GM10248 (cell line): ENCODE measurements around the gene KISS1R.

Source experiments
- CTCF ChIA-PET: fragments of 300-600 bp; sonication (Branson Sonifier 250); formaldehyde crosslinking; extraction: SDS; loops from one replicate; lab custom pipeline; 2021; ENCODE audit warnings: antibody characterized with exemption; lab: Yijun Ruan, JAX
- POLR2A ChIA-PET: fragments of 350-650 bp; sonication (Branson Sonifier 250); formaldehyde crosslinking; extraction: SDS; loops from one replicate; lab custom pipeline; 2020; ENCODE audit warnings: antibody characterized with exemption; lab: Yijun Ruan, JAX
- DNase-seq: peaks from one replicate; pipeline ENCODE4 v3.0.0; 2012; ENCODE audit errors: extremely low spot score
- TF ChIP-seq, protein P1 (sequence below): IDR thresholded peaks from 2 replicates; pipeline ENCODE4 v1.5.1; 2012; ENCODE audit warnings: mild to moderate bottlenecking, low read depth; ENCODE audit errors: extremely low read depth, missing control alignments, control extremely low read depth

The KISS1R gene

DNA sequence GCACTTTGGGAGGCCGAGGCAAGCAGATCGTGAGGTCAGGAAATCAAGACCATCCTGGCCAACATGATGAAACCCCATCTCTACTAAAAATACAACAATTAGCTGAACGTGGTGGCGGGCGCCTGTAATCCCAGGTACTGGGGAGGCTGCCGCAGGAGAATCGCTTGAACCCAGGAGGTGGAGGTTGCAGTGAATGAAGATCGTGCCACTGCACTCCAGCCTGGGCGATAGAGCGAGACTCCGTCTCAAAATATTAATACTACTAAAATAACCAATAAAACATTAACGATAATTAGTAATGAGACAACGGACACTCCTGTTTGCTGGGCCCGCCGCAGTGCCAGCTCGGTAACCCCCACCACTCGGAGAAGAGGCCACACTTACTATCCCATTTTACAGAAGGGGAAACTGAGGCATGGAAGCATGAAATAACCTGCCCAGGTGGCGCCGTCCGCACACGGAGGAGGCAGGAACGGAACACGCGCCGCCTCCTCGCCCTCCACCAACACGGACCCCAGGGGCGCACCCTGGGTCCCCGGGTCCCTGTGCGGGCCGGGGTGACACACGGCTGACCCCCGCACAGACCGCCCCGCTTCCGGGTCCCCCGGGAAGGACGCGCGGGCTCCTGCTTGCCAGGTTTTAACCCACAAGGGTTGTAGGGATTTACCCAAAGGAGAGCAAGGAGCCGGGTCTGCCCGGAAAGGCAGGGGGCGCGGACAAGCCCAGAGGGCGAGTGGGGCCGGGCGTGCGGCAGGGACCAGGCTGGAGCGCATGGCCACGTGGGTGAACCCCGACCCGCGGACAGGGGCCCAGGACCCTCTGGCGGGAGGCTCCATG lies 5.7 kb upstream of the KISS1R start:
- ChIA-PET POLR2A (no interaction called here), CTCF (no interaction called here)
- DNase-seq = no peak
- TF ChIP-seq, protein P1, sequence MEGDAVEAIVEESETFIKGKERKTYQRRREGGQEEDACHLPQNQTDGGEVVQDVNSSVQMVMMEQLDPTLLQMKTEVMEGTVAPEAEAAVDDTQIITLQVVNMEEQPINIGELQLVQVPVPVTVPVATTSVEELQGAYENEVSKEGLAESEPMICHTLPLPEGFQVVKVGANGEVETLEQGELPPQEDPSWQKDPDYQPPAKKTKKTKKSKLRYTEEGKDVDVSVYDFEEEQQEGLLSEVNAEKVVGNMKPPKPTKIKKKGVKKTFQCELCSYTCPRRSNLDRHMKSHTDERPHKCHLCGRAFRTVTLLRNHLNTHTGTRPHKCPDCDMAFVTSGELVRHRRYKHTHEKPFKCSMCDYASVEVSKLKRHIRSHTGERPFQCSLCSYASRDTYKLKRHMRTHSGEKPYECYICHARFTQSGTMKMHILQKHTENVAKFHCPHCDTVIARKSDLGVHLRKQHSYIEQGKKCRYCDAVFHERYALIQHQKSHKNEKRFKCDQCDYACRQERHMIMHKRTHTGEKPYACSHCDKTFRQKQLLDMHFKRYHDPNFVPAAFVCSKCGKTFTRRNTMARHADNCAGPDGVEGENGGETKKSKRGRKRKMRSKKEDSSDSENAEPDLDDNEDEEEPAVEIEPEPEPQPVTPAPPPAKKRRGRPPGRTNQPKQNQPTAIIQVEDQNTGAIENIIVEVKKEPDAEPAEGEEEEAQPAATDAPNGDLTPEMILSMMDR = no peak

DNA sequence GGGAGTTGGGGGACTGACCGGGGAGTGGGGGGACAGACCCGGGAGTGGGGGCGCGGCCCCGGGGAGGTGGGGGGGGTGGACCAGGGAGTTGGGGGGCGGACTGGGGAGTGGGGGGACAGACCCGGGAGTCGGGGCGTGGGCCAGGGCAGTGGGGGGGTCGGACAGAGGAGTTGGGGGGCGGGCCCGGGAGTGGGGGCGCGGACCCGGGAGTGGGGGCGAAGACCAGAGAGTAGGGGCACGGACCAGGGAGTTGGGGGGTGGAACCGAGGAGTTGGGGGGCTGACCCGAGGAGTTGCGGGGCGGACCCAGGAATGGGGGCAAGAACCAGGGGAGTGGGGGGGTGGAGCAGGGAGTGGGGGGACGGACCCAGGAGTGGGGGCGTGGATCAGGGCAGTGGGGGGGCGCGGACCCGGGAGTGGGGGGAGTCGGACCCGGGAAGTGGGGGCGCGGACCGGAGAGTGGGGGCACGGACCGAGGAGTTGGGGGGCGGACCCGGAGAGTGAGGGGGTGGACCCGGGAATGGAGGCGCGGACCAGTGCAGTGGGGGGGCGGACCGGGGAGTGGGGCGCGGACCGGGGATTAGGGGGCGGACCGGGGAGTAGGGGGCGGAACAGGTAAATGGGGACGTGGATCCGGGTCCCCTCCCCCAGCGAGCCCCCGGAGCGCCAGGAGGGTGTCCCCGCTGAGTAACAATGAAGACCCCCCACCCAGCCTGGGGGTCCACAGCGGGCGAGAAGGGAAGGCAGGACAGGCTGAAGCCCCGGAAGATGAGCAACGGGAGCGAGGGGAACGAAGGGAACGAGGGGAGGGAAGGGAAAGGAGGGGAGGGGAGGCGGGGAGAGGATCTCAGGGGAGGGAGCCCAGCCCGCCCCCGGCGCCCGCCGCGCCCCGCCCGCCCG lies 4.7 kb upstream of the KISS1R start:
- POLR2A ChIA-PET = no interaction called here
- CTCF ChIA-PET = interaction anchor here (1.0 kb wide), 1 partner anchor 10 kb away, joined by 3 read pairs; no protein-coding TSS in a partner anchor
- DNase-seq = no peak
- TF ChIP-seq, protein P1 = no peak

DNA sequence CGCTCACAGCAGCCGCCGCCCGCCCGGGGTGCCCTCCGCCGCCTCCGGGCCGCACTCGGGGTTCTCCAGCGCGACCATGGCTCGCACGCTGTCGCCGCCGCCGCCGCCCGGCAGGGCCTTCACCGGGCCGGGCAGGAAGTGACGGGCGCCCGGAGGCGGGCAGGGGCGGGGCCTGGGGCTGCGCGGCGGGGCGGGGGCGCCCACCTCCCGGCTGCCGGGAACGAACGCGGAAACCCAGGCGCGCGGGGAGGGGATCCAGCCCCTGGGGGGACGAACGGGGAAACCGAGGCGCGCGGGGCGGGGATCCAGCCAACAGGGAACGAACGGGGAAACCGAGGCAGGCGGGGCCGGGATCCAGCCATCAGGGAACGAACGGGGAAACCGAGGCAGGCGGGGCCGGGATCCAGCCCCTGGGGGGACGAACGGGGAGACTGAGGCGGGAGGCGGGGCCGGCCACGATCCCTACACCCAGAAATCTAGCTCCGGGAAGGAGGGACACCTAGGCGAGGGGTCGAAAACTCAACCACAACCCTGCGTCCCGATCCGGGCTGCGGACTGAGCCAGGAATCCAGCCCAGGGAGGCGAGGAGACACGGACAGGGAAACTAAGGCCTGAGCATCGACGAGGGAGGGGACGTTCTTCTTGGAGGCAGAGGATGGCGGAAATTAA lies 3.9 kb upstream of the KISS1R start, which contains the start of gene R3HDM4:
Gene R3HDM4 (minus strand): TSS at position 140 of the 669 bp plus-strand sequence. CDS start 62 bp downstream, at position 78.
- peak; percentile 93 for DNase-seq
- POLR2A ChIA-PET = no interaction called here
- CTCF ChIA-PET = interaction anchor here (1.0 to 1.1 kb wide), 2 partner anchors 9 to 17 kb away, joined by 3 read pairs; no protein-coding TSS in a partner anchor
- TF ChIP-seq, protein P1 = no peak

DNA sequence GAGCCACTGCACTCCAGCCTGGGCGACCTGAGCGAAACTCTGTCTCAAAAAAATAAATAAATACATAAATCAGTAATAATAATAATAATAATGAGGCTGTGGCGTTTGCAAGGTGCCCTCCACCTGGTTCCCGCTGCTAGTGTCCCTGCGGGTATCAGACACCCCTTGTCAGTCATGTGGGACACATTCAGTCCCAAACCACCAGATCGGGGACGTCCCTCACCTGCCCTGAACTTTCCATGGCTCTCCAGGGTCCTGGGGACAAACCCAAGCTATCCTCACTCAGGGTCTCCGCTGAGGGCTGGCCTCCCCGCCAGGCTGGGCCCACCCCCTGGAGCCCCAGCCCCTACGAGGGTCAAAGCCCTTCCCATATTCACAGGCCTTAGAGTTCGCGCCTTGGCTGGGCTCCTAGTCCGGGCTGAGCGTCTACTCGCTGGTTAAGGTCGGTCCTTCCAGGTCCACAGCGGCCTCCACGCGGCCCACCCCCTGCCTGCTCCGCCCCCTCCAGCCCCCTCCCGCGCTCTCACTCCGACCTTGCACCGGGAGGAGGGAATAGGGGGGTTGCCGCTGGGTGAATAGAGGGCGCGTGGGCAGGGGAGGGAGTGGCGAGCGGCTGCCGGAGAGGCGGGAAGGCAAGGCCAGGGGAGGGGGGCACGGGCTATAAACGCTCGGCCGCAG lies 349 bp upstream of the KISS1R start:
- DNase-seq = no peak
- ChIA-PET CTCF (interaction anchor here (1.5 to 4.1 kb wide), 2 partner anchors 53 to 147 kb away, joined by 3 to 26 read pairs; no protein-coding TSS in a partner anchor), POLR2A (no interaction called here)
- TF ChIP-seq, protein P1 = no peak

DNA sequence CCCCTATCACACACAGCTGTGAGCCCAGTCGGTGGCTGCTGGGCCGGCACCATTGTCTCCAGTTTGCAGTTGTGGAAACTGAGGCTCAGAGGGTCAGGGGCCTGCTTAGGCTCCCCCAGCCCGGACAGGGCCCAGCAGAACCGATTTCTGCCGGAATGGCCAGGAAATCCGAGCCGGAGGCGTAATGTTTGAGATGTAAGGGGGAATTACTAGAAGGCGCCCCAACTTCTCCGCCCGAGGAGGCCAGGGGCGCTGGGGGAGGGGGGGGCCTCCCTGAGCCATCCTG lies 962 bp downstream of the KISS1R start:
- POLR2A ChIA-PET = no interaction called here
- DNase-seq = no peak
- CTCF ChIA-PET = interaction anchor here (0.9 to 4.1 kb wide), 2 partner anchors 9 to 54 kb away, joined by 3 to 26 read pairs; no protein-coding TSS in a partner anchor
- TF ChIP-seq, protein P1 = no peak
